ENCODE results near the gene KCNQ1.

The KCNQ1 gene

DNA sequence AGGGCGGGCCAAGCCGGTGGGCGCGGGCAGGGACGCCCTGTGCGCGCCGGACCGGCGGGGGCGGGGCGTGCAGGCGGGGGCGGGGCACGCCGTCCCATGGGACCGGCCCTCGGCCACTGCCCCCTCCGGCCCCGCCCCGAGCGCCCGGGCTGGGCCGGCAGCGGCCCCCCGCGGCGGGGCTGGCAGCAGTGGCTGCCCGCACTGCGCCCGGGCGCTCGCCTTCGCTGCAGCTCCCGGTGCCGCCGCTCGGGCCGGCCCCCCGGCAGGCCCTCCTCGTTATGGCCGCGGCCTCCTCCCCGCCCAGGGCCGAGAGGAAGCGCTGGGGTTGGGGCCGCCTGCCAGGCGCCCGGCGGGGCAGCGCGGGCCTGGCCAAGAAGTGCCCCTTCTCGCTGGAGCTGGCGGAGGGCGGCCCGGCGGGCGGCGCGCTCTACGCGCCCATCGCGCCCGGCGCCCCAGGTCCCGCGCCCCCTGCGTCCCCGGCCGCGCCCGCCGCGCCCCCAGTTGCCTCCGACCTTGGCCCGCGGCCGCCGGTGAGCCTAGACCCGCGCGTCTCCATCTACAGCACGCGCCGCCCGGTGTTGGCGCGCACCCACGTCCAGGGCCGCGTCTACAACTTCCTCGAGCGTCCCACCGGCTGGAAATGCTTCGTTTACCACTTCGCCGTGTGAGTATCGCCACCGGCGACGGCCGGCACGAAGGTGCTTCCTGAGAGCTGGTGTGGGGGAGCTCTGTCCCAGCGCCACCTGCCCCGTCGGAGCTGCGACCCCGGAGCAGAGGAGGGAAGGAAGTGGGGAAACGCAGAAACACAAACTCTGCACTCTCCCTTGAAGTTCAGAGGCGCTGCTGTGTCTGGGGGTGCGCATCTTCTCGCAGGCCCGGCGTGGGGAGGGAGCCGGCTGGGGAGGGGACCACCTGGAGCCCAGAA, at the start of gene KCNQ1:
TSS of gene KCNQ1 (plus strand) at position 188 of the 925 bp plus-strand sequence. CDS start at position 279, 91 bp downstream.
- no peak for DNase-seq (ENCODE audit: low read depth in 2 of 2, low spot score in 1 of 2)

DNA sequence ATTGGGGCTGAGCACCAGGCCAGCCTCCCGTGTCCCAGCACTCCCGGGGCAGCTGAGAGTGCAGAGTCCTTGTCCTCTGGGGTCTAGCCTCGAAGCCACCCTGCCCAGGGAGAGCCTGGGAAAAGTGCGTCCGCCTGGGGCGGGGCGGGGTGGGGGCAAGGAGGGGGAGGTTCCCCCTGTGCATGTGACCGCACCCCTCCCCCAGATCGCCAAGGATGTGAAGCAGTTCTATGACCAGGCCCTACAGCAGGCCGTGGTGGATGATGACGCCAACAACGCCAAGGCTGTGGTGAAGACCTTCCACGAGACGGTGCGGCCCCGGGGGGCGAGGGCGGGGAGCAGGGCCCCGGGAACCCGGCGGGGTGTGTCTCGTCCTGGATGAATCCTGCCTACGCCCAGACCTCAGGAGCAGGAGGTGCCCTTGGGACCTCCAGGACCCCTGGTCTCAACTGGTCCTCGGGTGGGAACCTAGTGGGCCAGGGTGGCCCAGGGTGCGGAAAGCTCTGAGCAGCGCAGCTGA, 49.5 kb upstream of the KCNQ1 start:
- DNase-seq (ENCODE audit: low read depth in 2 of 2, low spot score in 1 of 2), result no peak

GRCh38 chr11:2395856-2396255, 49.0 kb upstream of the KCNQ1 start:
- DNase-seq (ENCODE audit: low read depth in 2 of 2, low spot score in 1 of 2), result no peak

DNA sequence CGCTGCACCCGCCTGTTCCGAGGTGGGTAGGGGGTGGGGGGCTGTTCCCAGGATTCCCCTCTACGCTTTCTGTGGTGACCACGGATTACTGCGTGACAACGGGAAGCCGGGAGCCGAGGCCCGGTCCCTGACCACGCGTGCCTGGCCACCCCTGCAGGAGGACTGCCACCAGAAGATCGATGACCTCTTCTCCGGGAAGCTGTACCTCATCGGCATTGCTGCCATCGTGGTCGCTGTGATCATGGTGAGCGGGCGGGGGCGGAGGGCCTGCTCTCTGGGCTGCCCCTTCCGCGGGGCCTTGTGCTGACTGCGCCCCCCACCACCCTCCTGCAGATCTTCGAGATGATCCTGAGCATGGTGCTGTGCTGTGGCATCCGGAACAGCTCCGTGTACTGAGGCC, 48.3 kb upstream of the KCNQ1 start:
- DNase-seq (ENCODE audit: low read depth in 2 of 2, low spot score in 1 of 2), result no peak

DNA sequence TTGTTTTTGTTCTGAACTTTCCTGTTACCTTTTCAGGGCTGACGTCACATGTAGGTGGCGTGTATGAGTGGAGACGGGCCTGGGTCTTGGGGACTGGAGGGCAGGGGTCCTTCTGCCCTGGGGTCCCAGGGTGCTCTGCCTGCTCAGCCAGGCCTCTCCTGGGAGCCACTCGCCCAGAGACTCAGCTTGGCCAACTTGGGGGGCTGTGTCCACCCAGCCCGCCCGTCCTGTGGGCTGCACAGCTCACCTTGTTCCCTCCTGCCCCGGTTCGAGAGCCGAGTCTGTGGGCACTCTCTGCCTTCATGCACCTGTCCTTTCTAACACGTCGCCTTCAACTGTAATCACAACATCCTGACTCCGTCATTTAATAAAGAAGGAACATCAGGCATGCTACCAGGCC, 47.8 kb upstream of the KCNQ1 start:
- DNase-seq (ENCODE audit: low read depth in 2 of 2, low spot score in 1 of 2), result no peak

DNA sequence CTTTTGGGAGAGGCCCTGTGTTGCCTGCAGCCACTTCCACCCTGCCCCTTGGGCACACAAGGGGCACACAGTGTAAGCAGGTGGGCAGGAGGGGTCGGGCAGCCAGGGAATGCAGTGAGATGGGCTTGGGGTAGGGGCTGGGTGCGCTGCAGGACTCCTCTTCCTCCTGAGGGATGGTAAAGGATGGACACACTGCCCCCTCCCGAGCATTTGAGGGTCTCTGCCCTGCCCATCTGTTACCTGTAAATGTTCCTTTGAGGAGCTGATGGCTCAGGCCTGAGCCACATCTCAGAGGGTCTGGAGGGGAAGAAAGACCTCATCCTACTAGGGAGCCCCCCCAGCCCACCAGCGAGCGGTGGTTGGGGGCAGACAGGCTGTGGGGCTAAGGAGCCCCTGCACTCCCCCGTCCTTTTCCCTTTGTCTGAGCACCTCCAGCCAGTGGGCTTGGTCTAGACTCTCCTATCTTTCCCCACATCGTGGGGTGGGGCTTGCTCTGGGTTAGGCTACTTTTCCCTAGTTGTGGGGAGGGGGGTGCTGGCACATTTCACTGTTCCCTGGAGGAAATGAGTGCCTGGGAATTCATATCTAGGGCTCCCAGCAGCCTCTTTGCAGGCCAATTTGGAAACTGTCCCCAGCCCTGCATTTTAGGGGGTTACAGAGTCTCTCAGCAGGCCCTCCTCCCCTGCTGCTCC, 46.0 kb upstream of the KCNQ1 start:
- DNase-seq (ENCODE audit: low read depth in 2 of 2, low spot score in 1 of 2), result no peak

DNA sequence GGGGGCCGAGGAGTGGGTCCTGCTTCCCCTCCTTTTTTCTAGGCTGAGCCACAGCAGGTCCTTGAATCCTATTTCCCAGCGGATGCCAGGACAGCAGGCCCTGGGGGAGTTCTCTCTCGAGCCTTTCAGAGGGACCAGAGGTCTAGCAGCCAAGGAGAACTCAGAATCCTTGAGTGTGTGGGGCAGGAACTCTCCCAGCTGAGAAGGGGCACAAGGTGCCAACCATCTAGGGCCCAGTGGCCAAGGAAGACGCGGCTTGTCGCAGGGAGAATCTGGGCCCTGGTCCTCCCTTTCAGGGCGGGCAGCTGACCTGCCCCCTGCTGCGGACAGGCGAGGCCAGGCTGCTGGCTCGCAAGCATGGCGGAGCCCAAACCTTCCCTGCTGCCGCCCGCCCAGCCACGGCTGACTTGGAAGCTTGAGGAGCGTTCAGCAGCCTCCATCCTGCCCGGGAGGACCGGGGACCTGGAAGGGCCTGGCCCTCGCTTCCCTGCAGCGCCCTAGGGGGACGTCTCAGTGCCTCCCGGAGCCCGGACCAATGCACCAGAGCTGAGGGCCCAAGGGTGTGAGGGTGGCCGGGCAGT, 45.2 kb upstream of the KCNQ1 start:
- no peak for DNase-seq (ENCODE audit: low read depth in 2 of 2, low spot score in 1 of 2)

GRCh38 chr11:2400069-2400761, 44.6 kb upstream of the KCNQ1 start, which contains the start of gene TSSC4:
TSS of gene TSSC4 (plus strand) at chr11:2400750. CDS start at chr11:2402634, 1,884 bp downstream.
- peak; percentile 98 to 99 for DNase-seq (ENCODE audit: low read depth in 2 of 2, low spot score in 1 of 2)

- no peak for DNase-seq (ENCODE audit: low read depth in 2 of 2, low spot score in 1 of 2)
Observed at GRCh38 chr11:2400762-2401435, 43.9 kb upstream of the KCNQ1 start.

DNA sequence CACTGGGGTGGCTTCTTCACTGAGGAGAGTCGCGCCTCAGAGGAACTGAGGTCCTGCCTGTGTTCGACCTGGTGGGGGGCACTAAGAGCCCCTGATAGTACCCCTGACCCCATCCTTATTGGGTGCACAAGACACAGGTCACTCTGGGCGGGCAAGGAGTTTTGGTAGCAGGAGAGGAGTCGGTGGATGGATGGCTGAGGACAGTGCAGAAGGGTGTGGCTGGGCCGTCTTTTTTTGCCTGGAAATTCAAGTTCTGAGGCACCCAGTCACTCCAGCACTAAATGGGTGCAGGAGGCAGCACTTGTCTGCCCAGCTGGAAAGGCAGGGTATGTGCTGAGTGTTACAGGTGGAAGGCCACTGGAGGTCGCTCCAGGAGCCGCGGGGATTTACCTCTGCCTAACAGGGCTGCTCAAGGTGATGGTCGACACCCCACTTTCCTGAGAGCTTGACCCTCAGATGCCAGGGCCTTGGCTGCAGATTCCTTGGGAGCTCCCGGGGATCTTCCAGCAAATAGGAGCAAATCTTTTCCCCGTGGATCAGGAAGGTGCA, 43.3 kb upstream of the KCNQ1 start:
- DNase-seq (ENCODE audit: low read depth in 2 of 2, low spot score in 1 of 2), result no peak

GRCh38 chr11:2402106-2402505, 42.7 kb upstream of the KCNQ1 start:
- no peak for DNase-seq (ENCODE audit: low read depth in 2 of 2, low spot score in 1 of 2)

- DNase-seq (ENCODE audit: low read depth in 2 of 2, low spot score in 1 of 2), result no peak
Observed at GRCh38 chr11:2402890-2403645, 41.7 kb upstream of the KCNQ1 start.

DNA sequence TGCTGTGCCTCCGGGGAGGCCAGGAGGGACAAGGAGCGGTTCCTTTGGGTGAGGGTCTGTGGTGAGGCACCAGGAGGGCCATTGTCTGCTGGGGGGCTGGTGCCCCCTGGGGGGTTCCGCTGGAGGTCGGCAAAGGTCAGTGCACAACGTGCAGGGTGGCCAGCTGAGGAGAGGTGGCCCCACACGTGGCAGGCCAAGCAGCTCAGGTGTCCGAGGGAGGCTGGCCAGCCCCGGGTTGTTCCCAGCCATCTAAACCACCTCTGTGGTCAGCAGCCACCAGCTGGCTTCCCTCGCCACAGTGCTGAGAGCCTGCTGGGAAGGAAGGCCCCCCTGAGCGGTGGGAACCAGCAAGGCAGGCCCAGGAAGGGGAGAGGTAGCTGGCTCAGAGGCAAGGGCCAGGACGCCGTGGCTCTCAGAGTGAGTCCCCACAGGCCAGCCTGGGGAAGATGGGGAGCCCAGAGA, 40.0 kb upstream of the KCNQ1 start:
- DNase-seq (ENCODE audit: low read depth in 2 of 2, low spot score in 1 of 2), result no peak

GRCh38 chr11:2406451-2406850, 38.4 kb upstream of the KCNQ1 start:
- no peak for DNase-seq (ENCODE audit: low read depth in 2 of 2, low spot score in 1 of 2)

GRCh38 chr11:2406878-2407410, 37.9 kb upstream of the KCNQ1 start:
- no peak for DNase-seq (ENCODE audit: low read depth in 2 of 2, low spot score in 1 of 2)

- DNase-seq (ENCODE audit: low read depth in 2 of 2, low spot score in 1 of 2), result no peak
Observed at GRCh38 chr11:2408671-2409070, 36.1 kb upstream of the KCNQ1 start.

DNA sequence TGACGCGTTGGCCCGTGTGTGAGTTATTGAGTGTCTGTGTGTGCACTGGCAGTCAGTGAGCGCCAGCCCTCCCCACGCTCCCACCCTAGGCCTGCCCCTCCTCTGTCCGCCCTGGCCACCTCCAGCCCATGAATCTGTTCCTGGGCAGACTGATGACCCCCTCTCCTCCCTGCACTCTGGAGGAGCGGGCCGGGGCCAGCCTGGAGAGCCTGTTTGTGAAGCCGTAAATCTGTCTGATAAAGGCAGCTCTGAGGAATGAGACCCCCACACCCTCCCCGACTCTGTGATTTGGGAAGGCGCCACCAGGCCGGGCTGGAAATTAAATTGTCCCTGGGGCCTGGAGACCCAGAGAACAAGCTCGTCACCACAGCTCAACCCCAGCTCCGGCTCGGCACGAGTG, 35.7 kb upstream of the KCNQ1 start:
- no peak for DNase-seq (ENCODE audit: low read depth in 2 of 2, low spot score in 1 of 2)

- no peak for DNase-seq (ENCODE audit: low read depth in 2 of 2, low spot score in 1 of 2)
Observed at GRCh38 chr11:2409611-2410468, 35.0 kb upstream of the KCNQ1 start.

All from stimulated activated CD8-positive, alpha-beta memory T cell treated with anti-CD3 and anti-CD28 coated beads, Interleukin-4, amount 100 ng/mL, for 4 hours (primary cell).